ENCODE results near the gene LBX1.

The LBX1 gene

DNA sequence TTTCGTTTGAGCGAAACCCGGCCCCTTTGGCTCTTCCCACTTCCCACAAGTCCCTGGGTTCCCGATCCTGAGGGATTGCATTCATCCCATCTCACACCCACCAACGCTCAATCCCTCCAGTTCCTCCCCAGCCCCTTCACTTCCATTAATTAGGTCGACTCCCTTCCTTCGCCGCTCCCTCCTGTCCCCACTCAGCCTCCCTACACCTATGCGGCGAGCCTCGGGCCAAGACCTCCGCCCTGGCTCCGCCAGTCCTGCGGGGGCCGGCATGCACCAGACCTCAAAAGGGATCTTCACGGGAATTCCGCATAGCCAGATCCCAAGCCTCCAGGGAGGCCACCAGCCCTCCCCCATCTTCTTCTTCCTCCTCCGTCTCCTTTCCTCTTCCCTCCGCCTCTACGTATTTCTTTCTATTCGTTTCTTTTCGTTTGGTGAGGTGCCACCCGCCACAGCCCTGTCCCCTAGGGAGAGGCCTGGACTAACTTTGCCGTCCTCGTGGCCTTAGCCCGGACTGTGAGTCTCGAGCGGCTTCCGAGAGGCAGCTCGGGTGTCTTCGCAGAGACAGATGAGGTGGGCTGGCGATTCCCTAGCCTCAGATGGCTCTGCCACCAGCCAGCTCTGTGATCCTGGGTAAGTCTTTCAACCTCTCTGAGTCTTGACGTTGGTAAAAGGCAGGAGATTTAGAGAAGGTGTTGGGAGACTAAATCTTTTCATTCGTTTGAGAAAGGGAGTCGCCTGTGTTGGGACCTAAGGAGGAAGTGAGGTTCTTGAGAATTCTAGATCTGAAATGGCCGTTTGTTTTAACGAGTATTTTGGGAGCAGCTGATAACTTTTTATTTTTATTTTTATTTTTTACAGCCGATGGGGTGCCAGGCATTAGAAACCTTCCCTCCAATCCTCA lies 8.1 kb upstream of the LBX1 start:
- Mint-ChIP-seq H3K4me3 (peak overlapping the region; percentile 49), H3K4me1 (peaks cover 9% of the 10 kb centered on the region), H3K27me3 (peaks cover 87% of the 10 kb centered on the region), H3K27ac (ENCODE audit: low read depth) (no peak overlapping the region), H3K36me3 (ENCODE audit: insufficient read depth) (no peaks in the 10 kb centered on the region), H3K9me3 (no peaks in the 10 kb centered on the region)
- ATAC-seq (replicated peaks; ENCODE audit: extremely low read depth, poor library complexity, severe bottlenecking) (no peak), DNase-seq (ENCODE audit: low spot score in 2 of 2) (no peak)

DNA sequence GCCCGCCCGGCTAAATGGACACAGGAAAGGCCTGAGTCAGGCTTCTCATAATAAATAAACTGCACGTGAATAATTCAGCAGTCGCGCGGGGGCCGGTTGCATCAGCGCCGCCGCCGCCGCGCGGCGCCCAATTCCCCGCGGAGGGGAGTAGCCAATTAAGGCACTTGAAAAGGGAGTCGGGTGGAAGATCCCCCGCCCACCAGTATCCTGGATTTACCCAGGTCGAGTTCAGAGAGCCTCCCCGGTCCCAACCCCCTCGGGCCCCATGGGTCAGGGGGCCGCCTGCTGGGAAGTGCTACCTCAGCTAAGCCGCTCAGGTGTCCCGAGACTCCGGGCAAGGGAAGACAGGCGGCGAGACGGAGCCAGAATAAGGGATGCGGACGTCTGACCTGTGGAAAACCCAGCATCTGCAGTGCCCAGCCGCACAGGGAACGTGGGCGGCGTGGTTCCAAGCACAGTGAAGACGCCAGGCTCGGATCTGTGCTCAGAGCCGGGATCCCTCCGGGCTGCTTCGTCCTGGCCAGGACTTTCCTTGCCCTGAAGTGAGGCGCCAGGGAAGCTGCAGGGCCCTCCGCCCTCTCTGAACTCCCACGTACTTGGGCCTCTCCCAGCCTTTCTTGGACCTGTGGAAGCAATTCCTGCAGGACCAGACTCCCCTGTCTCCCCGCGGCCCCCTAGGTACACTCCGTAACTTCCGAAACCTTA lies 7.3 kb upstream of the LBX1 start:
- DNase-seq (ENCODE audit: low spot score in 2 of 2) = no peak
- H3K4me3 Mint-ChIP-seq = peak overlapping the region; percentile 49
- no peak overlapping the region for H3K27ac Mint-ChIP-seq (ENCODE audit: low read depth)
- ATAC-seq (replicated peaks; ENCODE audit: extremely low read depth, poor library complexity, severe bottlenecking) = no peak
- H3K9me3 Mint-ChIP-seq = no peaks in the 10 kb centered on the region
- H3K36me3 Mint-ChIP-seq (ENCODE audit: insufficient read depth) = no peaks in the 10 kb centered on the region
- peaks cover 95% of the 10 kb centered on the region for H3K27me3 Mint-ChIP-seq
- peaks cover 9% of the 10 kb centered on the region for H3K4me1 Mint-ChIP-seq

DNA sequence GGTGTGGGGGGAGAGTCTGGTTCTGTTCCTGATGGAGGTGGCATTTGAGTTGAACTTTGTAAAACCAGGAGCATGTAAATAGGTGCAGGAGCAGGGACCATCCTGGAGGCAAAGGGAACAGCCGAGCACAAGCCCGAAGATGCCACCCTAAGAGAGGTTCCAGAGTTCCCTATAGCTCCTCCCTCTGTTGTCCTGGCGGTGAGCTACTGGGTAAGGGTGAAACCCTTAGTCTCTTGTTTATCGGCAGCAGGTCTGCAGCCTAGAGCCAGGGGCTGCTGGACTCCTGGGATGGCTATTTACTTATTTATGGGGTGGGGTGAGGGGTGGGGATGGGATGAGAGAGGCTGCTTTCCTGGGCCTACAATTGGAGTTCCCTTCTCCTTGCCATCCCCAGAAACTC lies 6.5 kb upstream of the LBX1 start:
- H3K9me3 Mint-ChIP-seq = no peaks in the 10 kb centered on the region
- no peaks in the 10 kb centered on the region for H3K36me3 Mint-ChIP-seq (ENCODE audit: insufficient read depth)
- DNase-seq (ENCODE audit: low spot score in 2 of 2) (no peak), ATAC-seq (replicated peaks; ENCODE audit: extremely low read depth, poor library complexity, severe bottlenecking) (no peak)
- H3K27me3 Mint-ChIP-seq = peaks cover 96% of the 10 kb centered on the region
- peaks cover 9% of the 10 kb centered on the region for H3K4me1 Mint-ChIP-seq
- H3K4me3 Mint-ChIP-seq = no peak overlapping the region
- no peak overlapping the region for H3K27ac Mint-ChIP-seq (ENCODE audit: low read depth)

DNA sequence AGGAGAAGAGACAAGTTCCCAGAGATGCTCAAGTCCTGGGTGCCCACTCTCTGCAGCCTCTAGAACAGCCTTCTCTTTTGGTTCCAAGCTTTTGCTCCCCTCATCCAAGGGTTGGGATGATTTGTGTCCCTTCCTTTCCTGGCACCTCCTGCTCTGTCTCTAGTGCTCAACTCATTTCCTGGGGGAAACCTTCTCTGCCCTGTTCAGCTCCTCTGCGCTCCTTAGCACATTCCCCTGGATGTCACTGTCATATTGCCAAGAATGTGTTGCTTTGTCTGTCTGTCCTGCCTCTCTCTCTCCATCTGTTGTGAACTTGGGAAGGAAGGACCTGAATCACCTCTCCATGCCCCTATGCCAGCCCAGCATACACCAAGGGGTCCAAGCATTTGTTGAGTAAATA lies 5.1 kb upstream of the LBX1 start:
- peaks cover 11% of the 10 kb centered on the region for H3K4me1 Mint-ChIP-seq
- DNase-seq (ENCODE audit: low spot score in 2 of 2) (no peak), ATAC-seq (replicated peaks; ENCODE audit: extremely low read depth, poor library complexity, severe bottlenecking) (no peak)
- peaks cover 2% of the 10 kb centered on the region for H3K36me3 Mint-ChIP-seq (ENCODE audit: insufficient read depth)
- no peaks in the 10 kb centered on the region for H3K9me3 Mint-ChIP-seq
- H3K4me3 Mint-ChIP-seq = no peak overlapping the region
- no peak overlapping the region for H3K27ac Mint-ChIP-seq (ENCODE audit: low read depth)
- peaks cover 97% of the 10 kb centered on the region for H3K27me3 Mint-ChIP-seq

DNA sequence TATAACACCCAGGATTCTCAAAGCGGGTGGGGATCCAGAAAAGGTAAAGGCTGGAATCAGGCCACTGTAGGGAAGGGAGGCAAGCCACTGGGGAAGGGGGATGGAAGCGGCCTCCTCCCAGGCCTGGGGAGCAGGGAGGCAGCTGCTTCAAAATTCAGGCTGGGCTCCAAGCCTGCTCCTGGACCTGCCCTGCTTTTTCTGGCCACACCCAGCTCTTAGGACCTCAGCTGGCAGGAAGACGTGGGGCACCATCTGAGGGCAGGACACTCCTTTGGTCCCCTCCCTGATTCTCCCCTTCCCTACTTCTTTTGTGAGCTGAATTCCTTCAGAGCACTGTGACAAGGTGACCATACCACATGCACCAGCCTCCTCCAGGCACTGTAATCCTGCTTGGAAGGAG lies 4.6 kb upstream of the LBX1 start:
- no peak for ATAC-seq (replicated peaks; ENCODE audit: extremely low read depth, poor library complexity, severe bottlenecking)
- peaks cover 16% of the 10 kb centered on the region for H3K4me1 Mint-ChIP-seq
- H3K27me3 Mint-ChIP-seq = peaks cover 97% of the 10 kb centered on the region
- H3K9me3 Mint-ChIP-seq = no peaks in the 10 kb centered on the region
- no peak for DNase-seq (ENCODE audit: low spot score in 2 of 2)
- H3K27ac Mint-ChIP-seq (ENCODE audit: low read depth) = no peak overlapping the region
- H3K36me3 Mint-ChIP-seq (ENCODE audit: insufficient read depth) = peaks cover 2% of the 10 kb centered on the region
- H3K4me3 Mint-ChIP-seq = no peak overlapping the region

DNA sequence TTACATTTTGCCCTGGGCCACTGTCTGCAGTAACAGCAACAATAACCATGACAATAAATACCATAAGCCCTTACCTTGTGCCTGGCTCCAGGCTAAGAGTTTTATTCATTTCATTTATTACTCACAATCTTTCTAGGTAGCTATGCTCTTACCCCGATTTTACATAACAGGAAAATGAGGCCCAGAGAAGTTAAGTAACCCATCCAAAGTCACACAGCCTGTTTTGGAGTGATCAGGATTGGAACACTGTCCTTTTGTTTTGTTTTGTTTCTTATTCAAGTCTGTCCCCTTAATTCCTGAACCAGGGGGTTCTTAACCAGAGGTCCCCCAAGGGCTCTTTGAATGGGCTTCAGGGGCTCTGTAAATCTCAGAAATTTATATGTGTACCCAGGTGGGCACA lies 4.2 kb upstream of the LBX1 start:
- Mint-ChIP-seq H3K4me1 (peaks cover 16% of the 10 kb centered on the region), H3K27ac (ENCODE audit: low read depth) (no peak overlapping the region), H3K4me3 (no peak overlapping the region), H3K27me3 (peaks cover 96% of the 10 kb centered on the region), H3K9me3 (no peaks in the 10 kb centered on the region), H3K36me3 (ENCODE audit: insufficient read depth) (peaks cover 2% of the 10 kb centered on the region)
- DNase-seq (ENCODE audit: low spot score in 2 of 2) = no peak
- no peak for ATAC-seq (replicated peaks; ENCODE audit: extremely low read depth, poor library complexity, severe bottlenecking)

DNA sequence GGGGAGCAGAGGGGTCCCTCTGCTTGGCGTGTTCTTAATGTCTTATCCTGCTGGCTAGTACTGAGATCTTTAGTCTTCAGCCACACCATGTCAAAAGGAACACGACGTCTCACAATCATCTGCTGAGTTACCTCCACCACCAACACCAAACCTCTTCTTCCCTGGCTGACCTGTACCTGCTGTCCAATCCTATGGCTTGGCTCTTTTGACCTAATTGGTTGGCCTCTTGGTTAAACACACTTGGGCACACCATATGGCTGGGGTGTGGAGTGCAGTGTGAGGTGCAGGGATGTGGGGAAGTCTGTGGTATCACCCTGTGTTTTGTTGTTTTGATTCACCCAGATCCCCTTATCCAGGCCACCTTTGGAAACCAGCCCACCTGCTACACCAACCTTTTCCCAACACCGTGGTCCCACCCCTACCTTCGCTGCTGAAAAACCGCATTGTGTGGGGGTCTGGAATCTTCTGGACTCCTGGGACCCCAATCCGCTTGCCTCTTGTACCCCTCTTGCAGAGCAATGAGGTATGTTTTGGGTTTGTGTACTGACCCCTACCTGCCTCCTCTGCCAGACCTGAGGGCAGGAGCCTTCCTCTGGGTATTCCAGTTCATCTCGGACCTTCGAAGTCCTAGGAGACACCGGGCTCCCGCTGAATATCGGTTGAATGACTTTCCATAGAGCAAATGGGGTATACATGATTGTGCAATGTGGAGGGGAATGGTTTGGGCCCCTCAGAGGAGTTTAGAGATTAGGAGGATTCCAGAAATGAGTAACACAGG lies 2.8 kb upstream of the LBX1 start:
- ATAC-seq (replicated peaks; ENCODE audit: extremely low read depth, poor library complexity, severe bottlenecking) (no peak), DNase-seq (ENCODE audit: low spot score in 2 of 2) (no peak)
- Mint-ChIP-seq H3K27me3 (peaks cover 97% of the 10 kb centered on the region), H3K4me3 (no peak overlapping the region), H3K27ac (ENCODE audit: low read depth) (no peak overlapping the region), H3K9me3 (no peaks in the 10 kb centered on the region), H3K36me3 (ENCODE audit: insufficient read depth) (peaks cover 5% of the 10 kb centered on the region), H3K4me1 (peaks cover 15% of the 10 kb centered on the region)

DNA sequence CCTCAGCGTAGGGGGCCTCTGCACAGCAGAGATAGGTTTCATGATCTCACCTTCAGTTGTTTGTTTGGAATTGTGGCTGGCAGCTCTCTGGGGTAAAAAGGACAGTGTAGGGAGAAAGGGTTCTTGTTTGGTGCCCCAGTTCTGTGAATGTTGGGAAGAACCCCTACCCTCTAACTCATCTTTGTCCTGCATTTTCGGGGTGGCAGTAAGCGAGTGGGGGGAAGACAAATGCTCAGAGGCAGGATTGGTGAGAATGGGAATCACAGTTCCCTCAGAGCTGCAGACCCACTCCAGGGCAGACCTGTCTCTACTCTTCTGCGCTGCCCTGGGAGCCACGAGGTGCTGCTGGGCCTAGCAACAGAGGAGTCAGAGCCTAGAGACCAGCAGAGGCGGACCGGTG lies 1.8 kb upstream of the LBX1 start:
- no peak for DNase-seq (ENCODE audit: low spot score in 2 of 2)
- Mint-ChIP-seq H3K27me3 (peaks cover 97% of the 10 kb centered on the region), H3K27ac (ENCODE audit: low read depth) (no peak overlapping the region), H3K36me3 (ENCODE audit: insufficient read depth) (peaks cover 5% of the 10 kb centered on the region), H3K9me3 (no peaks in the 10 kb centered on the region), H3K4me3 (no peak overlapping the region), H3K4me1 (peaks cover 19% of the 10 kb centered on the region)
- ATAC-seq (replicated peaks; ENCODE audit: extremely low read depth, poor library complexity, severe bottlenecking) = no peak

DNA sequence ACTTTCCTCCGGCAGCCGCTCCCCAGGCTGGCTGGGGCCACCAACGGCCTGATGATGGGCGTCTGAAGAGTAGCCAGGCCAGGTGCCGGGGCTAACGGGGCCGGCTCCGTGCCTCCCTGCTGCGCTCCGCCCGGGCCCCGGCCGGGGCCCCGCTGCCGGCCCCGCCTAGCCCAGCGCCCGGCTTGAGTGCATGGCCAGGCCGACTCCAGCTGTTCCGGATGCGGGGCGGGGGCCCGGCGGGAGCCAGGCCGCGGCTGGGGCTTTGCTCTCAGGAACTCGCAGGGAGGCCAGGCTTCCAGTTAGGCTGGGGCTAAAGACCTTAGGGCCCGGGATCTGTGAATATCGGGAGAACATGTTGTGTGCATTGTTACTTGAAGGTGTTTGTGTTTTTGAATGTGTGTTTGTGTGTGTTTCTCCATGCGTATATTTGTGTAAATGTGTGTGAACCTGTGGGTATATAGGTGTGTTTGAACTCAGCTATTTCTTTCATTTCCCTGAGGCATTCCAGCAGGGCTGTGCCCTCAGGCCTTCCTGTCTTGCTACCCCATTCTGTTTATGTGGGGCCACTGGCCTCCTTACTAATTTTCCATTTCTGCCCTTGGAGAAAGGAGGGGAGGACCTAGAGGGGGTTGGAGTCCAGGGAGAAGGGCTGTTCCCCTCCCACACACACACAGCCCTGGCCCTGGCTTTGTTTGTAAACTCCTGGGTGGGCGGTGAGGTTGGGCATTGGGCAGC lies 1.1 kb upstream of the LBX1 start:
- Mint-ChIP-seq H3K4me3 (peak overlapping the region; percentile 21), H3K27me3 (peaks cover 97% of the 10 kb centered on the region), H3K4me1 (peaks cover 23% of the 10 kb centered on the region), H3K27ac (ENCODE audit: low read depth) (no peak overlapping the region), H3K9me3 (no peaks in the 10 kb centered on the region), H3K36me3 (ENCODE audit: insufficient read depth) (peaks cover 5% of the 10 kb centered on the region)
- DNase-seq (ENCODE audit: low spot score in 2 of 2) = no peak
- ATAC-seq (replicated peaks; ENCODE audit: extremely low read depth, poor library complexity, severe bottlenecking) = no peak

DNA sequence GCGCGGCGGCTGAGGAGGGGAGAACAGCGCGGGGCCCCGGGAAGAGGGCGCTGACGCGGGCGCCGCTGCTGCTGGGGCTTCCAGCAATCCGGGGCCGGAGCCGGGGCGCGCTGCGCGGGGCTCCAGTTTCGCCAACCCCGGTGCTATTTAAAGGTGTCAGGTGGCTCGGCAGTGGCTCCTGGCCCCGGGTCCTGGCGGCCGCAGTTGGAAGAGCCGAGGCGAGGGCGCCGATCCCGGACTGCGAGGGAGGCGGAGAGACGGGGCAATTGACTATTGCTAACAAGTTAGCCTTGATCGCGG lies 347 bp downstream of the LBX1 start:
- Mint-ChIP-seq H3K36me3 (ENCODE audit: insufficient read depth) (peaks cover 5% of the 10 kb centered on the region), H3K4me1 (peaks cover 34% of the 10 kb centered on the region), H3K27ac (ENCODE audit: low read depth) (no peak overlapping the region), H3K27me3 (peaks cover 97% of the 10 kb centered on the region), H3K4me3 (peak overlapping the region; percentile 57), H3K9me3 (no peaks in the 10 kb centered on the region)
- ATAC-seq (replicated peaks; ENCODE audit: extremely low read depth, poor library complexity, severe bottlenecking) (no peak), DNase-seq (ENCODE audit: low spot score in 2 of 2) (no peak)

DNA sequence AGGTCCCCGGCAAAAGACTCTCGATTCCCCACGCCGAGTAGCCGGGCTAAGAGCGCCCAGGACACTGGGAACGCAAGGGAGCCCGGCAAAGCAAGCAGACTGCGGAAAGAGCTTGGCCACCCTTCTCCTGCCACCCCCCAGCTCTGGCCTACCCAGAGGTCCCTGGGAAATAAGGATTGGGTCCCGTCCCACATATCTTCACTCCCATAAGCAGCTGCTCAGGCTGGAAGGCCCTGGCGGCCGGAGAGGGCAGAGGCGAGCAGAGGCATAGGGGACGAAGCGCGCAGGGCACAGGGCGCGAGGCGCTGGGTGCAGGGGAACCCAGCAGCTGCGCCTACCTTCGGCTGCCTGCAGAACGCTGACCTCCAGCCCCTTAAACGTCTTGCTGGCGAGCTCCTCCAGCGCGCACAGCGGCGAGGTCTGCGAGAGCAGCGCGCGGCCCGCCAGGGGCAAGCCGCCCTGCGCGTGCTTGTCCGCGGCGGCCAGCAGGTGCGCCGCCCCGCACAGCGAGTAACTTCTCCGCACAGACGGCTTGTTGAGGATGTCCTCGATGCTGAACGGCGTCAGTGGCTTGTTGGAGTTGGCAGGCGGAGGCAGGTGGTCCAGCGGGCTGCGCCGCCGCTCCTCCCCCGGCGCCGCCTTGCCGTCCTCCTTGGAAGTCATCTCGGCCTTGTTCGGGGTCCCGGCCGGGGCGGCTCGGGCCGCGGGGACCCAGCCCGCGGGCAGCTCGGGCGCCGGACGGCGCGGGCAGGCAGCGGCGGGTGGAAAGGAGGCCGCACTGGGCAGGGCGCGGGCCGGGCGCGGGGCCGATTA lies 904 bp downstream of the LBX1 start:
- H3K9me3 Mint-ChIP-seq = no peaks in the 10 kb centered on the region
- H3K4me1 Mint-ChIP-seq = peaks cover 37% of the 10 kb centered on the region
- DNase-seq (ENCODE audit: low spot score in 2 of 2) = no peak
- peaks cover 5% of the 10 kb centered on the region for H3K36me3 Mint-ChIP-seq (ENCODE audit: insufficient read depth)
- no peak overlapping the region for H3K27ac Mint-ChIP-seq (ENCODE audit: low read depth)
- H3K4me3 Mint-ChIP-seq = peak overlapping the region; percentile 76
- H3K27me3 Mint-ChIP-seq = peaks cover 97% of the 10 kb centered on the region
- no peak for ATAC-seq (replicated peaks; ENCODE audit: extremely low read depth, poor library complexity, severe bottlenecking)

Measured in central memory CD8-positive, alpha-beta T cell (primary cell).